Stimulated activated CD4-positive, alpha-beta T cell treated with anti-CD3 and anti-CD28 coated beads, Interleukin-2, amount 100 ng/mL, for 48 hours (primary cell): ENCODE measurements around the gene RAB5IF.
A peak's percentile ranks its signal among the peaks of the same experiment; 100 is the strongest.
"Not testable (repeated sequence)": the region's sequence is repeated elsewhere in the genome, so short reads cannot be mapped to it uniquely, and the experiment has no call there.

Experiments used
- DNase-seq, 2 donors: peaks; one replicate each; pipeline ENCODE4 v3.0.0-alpha.2; 2020

RAB5IF gene, protein sequence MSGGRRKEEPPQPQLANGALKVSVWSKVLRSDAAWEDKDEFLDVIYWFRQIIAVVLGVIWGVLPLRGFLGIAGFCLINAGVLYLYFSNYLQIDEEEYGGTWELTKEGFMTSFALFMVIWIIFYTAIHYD

DNA sequence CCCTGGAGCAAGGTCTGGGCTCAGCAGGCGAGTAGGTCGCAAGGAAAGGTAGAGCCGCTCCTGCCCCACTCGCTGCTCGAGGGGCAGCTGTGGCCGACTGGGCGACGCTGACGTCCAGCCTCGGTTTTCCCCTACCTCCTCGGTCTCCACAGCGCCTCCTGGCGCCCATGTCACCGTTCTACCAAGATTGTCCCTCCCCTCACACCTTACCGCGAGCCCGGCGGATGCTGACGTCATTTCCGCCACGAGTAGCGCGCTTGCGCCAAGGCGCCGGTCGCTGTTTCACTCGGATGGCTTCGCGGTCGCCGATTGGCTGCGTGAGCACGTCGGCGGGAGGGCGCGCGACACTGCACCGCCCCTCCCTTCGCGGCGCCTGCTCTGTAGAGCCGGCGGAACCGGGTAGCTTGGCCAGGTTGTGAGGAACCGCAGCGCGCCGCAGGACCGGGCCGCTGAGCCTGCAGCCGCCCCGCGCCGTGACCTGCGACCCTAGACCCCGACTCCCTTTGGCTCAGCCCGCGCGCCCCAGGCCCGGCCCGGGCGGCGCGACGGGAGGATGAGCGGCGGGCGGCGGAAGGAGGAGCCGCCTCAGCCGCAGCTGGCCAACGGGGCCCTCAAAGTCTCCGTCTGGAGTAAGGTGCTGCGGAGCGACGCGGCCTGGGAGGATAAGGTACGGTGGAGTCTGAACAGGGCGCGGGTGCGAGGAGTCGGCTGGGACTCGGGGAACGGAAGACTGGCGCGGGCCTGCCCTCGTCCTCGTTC lies at the start of gene RAB5IF:
RAB5IF (plus strand) TSS at position 381 of the 759 bp plus-strand sequence; CDS start at position 554, 173 bp downstream.
- DNase-seq = peak; percentile 99 to 100

DNA sequence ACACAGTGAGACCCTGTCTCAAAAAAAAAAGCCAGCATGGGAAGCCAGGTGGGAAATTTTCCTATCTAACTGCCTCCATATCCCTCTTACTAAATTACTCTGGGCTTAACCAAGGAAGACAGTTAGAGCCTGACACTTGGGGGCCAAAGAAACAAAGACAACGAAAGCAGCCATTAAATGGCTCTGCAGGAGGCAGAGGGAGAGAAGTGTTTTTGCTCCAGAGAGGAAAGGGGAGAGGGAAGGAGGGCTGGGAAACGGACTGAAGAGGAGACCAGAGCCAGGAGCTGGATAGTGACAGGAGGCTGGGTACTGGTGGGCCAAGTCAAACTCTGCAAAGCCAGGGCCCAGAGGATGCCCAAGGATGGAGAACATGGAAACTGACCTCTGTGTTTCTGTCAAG lies 42.9 kb upstream of the RAB5IF start:
- no peak for DNase-seq

DNA sequence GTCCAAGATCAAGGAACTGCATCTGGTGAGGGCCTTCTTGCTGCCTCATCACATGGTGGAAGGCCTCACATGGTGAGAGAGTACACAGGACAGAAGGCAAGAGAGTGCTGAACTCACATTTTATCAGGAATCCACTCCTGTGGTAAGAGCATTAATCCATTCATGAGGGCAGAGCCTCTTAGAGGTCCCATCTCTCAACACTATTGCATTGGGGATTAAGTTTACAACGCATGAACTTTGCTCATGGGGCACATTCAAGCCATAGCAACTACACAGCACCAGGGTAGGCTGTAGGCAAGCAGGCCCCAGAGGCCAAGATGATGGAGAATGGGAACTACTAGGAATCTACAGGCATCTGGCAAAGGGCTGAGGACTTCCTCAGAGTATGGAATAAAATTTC lies 42.2 kb upstream of the RAB5IF start:
- DNase-seq = no peak

DNA sequence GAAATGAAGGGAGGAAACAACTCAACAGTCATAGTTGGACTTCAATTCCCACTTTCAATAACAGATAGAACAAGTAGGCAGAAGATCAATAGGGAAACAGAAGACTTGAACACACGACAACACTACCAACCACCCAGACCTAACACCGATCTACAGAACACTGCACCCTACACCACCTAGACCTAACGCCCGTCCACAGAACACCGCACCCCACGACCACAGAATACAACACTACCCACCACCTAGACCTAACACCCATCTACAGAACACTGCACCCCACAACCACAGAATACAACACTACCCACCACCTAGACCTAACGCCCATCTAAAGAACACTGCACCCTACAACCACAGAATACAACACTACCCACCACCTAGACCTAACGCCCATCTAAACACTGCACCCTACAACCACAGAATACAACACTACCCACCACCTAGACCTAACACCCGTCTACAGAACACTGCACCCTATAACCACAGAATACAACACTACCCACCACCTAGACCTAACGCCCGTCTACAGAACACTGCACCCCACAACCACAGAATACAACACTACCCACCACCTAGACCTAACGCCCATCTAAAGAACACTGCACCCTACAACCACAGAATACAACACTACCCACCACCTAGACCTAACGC lies 41.4 kb upstream of the RAB5IF start:
- DNase-seq = not testable (repeated sequence)

DNA sequence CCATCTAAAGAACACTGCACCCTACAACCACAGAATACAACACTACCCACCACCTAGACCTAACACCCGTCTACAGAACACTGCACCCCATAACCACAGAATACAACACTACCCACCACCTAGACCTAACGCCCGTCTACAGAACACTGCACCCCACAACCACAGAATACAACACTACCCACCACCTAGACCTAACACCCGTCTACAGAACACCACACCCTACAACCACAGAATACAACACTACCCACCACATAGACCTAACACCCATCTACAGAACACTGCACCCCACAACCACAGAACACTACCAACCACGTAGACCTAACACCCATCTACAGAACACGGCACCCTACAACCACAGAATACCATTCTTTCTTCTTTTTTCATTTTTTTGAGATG lies 40.9 kb upstream of the RAB5IF start:
- DNase-seq = not testable (repeated sequence)

DNA sequence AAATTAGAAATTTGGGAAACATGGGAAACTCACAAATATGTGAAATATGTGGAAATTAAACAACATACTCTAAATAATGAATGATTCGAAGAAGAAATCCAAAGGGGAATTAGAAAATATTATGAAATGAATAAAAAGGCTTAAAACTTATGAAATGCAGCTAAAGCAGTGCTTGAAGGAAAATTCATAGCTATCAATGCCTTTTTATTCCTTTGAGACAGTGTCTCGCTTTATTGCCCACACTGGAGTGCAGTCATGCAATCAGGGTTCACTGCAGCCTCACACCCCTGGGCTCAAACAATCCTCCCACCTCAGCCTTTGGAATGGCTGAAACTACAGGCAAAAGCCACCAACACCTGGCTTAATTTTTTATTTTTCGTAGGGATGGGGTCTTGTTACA lies 40.1 kb upstream of the RAB5IF start:
- DNase-seq = no peak

DNA sequence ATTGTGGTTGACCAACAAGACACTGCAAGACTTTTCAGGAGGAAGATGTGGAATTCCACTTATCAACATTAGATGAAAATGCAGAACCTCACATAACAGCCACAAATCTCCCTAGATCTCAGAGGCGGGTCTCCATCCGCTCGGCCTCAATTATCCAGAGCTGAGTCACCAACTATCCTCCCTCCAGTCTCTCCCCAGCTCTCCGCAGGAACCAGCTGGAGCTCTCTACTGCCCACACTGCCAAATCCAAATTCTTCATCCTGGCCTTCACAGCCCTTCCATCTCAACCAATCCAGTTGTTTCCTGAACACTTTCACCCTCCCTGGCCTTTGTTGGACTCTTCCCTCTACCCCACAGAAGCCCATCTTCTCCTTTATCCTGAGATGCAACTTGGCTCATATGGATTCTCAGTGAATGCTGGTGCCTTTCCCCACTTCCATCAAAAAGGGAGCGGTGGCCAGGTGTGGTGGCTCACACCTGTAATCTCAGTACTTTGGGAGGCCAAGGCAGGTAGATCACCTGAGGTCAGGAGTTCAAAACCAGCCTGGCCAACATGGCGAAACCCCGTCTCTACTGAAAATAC lies 35.6 kb upstream of the RAB5IF start:
- no peak for DNase-seq

DNA sequence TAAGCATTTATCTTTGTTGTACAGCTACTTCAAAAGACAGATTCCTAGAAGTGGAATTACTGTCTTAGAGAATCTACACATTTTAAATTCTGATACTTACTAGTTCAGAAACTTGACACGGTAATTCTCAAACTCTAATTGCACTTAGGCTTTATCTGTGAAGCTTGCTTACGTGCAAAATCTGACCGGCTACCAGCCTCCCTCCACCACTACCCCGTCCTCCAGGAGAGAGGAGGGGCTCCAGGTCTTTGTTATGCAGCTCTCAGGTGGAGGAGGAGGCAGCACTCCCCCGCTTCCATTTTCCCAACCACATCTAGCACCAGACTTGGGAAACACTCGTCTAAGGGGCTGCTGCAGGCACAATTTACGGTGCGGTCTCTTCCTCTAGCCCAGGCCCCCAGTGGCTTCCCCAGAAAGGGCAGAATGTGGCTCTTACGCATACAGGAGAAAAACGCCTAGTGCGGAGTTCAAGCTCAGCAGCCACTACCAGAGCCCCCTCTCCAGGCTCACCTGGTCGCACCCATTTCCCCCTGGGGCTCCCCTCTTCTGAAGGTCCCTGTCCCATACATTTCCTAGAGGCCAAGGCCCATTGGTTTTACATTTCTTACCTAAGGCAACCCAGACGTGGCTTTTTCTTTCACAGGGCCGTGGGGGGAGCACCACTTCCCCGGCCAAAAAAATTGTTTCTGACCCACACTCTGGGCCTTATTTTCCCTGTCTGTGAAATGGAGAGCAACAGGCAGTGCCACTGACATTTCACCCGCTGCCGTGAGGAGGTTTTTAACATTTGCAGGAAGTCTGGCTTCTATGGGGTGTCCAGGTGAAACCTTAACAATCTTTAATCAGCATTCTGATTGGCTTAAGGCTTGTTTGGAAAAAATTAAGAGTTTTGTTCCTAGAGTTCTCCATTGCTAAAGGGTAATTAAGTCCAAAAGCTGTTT lies 33.7 kb upstream of the RAB5IF start:
- DNase-seq = no peak

DNA sequence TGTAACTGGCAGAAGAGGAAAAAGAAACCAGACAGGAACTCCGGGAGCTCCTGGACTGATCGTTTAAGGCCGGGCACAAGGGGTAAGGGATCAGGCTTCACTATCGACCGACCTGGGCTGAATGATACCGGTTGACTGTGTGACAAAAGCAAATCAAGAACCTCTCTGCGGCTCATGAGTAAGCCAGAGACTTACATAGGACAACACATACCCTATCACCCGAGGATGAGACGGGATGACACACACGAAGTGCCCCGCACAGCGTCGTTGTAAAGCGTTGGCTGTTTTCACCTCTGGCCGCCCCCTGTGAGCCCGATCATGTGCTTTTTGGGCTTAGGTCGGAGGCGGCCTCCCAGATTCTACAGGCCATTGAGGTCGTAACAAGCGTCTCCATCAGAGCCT lies 32.9 kb upstream of the RAB5IF start:
- peak; percentile 58 to 64 for DNase-seq

DNA sequence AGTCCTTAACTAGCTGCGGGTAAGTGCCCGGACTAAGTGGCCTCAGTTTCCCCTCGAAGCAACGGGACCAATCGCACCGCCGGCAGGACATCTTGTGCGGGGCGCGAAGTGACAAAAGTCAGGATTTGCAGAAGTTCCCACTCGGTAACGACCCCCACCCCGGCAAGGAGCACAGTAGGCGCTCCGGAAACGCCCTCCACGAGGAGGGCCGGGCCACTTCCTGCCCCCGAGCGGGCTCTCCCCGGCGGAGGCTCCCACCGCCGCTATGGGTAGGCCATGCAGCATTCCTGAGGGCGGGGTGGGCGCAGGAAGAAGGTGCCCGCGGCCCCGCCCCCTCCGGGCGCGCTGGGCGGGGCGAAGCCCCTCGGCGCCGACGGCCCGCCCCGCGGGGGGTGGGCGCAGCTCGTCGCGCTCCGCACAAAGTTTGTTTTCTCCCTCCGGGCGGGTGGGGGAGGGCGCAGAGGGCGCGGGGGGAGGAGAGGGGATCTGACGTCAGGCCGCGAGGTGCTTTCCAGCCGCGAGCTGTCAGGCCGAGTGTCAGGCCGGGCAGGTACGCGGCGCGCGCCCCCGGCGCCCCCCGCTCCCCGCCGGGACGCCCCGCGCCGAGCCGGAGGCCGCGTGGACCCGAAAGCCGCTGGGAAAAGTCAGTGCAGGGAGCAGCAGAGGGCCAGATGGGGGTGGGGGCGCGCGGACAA lies 32.3 kb upstream of the RAB5IF start, which contains the start of gene TGIF2:
TGIF2 (plus strand) TSS at position 495 of the 695 bp plus-strand sequence. CDS start 5,178 bp downstream, outside the sequence.
- peak; percentile 71 to 82 for DNase-seq

DNA sequence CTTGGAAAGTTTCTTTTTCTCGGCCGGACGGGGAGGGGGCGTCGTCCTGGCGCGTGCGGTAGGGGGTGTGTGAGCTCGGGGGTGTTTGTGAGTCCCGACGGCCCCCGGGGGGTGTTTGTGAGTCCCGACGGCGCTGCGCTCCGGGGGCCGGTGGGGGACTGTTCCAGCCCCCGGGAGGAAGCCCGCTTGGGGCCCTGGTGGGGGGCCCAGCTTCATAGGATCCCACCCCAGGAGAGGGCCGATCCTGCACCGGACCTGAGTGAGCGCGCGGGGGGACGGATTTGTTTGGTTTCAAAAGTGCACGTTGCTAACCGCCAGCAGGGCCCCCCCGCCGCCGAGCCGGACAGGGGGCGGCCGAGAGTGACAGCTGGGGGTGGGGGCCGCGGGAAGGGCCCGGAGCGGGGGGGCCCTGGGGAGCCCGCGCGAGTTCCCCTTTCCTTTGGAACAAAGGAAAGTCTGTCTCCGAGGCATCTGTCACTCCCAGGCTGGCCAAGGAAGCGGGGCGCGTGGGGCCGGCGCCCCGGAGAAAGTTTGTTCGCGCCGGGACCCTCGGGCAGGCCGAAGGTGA lies 31.7 kb upstream of the RAB5IF start:
- DNase-seq = peak in 1 of 2 donors; percentile 21

DNA sequence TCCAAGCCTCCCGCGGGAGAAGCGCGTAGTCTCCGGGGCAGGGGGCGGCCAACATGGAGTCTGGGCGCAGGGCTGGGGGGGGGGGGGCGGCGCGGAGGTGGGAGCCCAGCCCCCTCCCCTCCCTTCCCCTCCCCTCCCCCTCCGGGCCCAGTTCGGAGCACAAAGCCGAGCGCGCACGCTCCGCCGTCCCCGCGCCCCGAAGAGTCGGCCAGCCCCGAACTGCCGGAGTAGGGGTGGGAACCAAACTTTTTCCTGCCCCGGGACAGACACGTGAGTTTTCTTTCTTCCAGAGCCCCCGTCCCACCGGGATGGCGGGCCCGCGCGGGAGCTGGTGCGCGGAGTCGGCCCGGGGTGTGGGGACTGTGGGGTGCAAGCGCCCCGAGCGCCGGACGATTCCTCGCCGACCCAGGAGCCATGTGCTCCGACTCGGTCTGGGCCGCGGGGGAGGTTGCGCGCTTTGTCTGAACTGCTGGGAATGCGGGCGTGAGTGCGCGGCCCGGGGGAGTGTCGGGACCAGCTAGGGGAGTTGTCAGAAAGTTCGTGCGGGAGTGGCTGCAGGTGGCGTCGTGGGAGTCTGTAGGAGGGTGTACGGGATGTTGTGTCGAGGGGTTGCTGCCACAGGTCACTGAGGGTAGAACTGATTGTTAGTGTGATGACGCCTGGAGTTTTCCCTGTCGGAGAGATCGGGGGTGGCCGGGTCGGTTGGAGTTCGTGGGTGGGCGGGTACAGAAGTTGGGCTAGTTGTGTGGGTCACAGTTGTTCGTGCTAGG lies 31.0 kb upstream of the RAB5IF start:
- DNase-seq = peak; percentile 31 to 37

DNA sequence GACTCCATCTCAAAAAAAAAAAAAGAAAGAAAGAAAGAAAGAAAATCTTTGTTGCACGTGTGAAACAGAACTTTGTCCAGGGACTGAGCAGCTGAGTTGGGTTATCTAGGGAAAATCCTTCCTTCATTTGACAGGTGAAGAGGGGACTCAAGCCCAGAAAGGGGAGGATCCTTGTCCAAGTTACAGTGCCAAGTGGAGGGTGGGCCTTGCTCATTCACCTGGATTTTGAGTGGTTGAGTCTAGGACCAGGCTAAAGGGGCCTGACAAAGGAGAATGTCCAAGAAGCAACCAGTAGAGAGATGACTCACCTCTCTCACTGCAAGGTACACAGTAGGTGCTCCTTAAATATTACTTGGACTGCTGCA lies 29.5 kb upstream of the RAB5IF start:
- no peak for DNase-seq

DNA sequence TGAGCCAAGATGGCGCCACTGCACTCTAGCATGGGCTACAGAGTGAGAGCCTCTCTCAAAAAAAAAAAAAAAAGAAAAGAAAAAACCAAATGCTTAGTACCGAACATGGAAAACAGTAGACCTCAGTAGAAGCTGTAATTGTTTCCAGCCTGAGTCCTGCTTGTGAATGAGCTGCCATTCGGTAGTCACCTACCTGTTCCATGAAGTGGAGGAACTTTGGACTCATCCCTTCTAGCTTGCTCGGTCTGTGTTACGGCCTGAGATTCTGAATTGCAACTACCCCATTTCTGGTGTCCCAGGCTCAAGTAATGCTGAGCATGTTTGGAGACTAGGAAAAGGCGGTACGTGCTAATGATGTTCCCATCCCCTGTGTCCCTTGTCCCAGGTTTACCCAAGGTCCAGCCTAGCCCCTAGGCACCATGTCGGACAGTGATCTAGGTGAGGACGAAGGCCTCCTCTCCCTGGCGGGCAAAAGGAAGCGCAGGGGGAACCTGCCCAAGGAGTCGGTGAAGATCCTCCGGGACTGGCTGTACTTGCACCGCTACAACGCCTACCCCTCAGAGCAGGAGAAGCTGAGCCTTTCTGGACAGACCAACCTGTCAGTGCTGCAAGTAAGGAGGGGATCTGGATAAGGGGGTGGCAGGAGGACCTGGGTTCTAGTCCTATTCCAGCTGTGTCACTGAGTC lies 27.1 kb upstream of the RAB5IF start:
- DNase-seq = no peak

DNA sequence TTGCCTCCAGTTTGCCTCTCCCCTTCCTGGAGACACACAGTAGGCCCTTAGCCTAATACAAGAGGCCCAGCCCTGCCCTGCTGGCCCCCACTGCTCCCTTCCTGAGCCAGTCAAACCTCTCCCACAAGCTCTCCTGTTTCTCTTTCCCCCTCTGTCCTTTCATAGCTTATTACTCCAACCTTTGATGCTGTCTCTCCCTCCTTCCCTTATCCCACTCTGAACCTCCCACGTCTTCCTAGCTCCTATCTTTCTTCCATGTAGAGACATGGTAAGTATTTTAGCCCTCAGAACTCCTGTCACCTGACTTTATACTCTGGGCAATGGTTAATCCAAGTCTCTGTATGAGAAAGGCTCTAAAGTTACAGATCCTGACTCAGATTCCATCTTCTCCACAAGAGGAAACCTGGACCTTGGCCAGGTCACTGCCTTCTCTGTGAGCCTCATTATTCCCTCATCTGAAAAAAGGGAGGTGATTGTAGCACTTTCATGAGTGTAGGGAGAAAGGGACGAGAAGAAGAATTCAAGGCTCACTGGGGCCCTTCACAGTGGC lies 25.5 kb upstream of the RAB5IF start:
- DNase-seq = no peak

DNA sequence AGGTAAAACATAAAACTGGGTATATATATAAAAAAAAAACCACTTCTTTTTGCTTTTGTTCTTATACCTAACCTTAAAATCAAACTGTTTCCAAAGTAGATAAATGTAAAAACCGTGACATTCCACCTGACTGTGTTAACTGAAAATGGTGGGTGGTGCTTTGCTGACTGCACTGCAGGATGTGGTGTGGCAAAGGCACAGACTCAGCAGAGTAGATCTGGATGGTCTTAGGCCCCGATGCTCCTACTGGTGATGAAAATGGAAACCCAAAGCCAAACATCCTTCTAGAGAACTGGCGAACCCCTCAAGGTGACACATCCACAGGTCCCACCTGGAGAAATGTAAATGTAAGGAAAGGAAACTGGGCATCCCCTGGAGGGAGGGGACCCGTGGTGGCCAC lies 23.3 kb upstream of the RAB5IF start:
- DNase-seq = no peak

DNA sequence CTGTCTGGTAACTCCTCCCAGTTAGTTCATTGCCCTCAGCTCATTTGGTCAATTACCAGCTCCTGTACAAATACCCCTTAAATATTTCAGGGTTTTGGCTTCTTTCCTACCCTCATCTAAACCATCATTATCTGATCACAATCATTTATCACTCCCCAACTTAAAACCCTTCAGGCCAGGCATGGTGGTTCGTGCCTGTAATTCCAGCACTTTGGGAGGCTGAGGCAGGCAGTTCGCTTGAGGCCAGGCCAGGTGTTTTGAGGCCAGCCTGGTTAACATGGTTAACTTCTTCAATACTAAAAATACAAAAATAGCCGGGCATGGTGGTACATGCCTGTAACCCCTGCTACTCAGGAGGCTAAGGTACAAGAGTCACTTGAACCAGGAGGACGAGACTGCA lies 22.8 kb upstream of the RAB5IF start:
- no peak for DNase-seq

DNA sequence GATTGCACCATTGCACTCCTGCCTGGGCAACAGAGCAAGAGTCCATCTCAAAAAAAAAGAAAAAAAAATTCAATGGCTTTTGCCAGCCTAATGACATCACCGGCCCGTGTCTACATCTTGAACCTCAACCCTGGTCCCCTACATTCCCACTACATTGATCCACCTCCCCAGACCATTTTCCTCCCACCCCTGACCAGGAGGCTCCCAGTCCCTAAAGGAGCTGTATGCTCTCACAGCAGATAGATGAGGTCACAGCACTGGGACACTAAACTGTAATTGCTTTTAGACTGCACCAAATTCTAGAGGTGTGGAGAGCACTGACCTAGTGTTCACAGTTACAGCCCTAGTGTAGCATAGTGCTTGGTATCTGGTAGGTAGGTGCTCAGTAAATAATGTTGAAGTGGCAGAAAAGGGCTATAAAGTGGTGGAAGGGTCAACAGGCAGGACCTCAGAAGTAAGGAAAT lies 21.5 kb upstream of the RAB5IF start:
- DNase-seq = no peak

DNA sequence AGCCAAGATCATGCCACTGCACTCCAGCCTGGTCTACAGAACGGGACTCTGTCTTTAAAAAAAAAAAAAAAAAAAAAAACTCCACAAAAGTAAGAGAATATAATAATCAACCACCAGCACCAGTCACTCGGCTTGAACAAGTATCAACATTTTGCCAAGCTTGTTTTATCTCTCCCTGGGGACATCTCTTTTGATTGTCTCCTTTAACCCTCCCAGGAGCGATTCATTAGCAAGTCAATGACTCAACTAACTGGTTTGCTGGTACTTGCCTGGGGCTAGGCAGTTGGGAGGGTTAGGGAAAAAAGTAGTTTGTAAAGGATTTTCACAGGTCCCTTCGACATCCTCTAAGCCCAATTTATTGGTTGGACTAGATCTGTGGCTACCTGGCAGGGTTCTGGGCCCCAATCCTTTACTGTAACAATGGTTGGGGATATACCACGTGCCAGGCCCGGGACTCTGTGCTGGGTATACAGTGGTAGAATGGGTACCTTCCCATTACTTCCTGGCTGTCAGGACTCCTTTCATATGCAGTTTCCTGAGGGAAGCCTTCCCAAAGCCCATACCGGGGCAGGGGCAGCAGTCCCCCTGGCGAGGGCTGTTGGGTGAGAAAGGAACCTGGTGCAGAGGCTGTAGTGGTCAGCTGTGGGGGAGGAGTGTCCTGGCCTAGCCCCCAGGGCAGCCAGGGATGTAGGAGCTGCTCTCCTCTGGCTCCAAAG lies 20.0 kb upstream of the RAB5IF start:
- no peak for DNase-seq
